HG03354 (cell line): ENCODE results near the gene KCMF1.

Experiments
- ATAC-seq: cut with Tn5 transposase; IDR thresholded peaks from one replicate; pipeline ENCODE4 v1.9.1; 2021; ENCODE audit warnings: mild to moderate bottlenecking; ENCODE audit not compliant: unreplicated experiment, poor library complexity, severe bottlenecking

The KCMF1 gene

DNA sequence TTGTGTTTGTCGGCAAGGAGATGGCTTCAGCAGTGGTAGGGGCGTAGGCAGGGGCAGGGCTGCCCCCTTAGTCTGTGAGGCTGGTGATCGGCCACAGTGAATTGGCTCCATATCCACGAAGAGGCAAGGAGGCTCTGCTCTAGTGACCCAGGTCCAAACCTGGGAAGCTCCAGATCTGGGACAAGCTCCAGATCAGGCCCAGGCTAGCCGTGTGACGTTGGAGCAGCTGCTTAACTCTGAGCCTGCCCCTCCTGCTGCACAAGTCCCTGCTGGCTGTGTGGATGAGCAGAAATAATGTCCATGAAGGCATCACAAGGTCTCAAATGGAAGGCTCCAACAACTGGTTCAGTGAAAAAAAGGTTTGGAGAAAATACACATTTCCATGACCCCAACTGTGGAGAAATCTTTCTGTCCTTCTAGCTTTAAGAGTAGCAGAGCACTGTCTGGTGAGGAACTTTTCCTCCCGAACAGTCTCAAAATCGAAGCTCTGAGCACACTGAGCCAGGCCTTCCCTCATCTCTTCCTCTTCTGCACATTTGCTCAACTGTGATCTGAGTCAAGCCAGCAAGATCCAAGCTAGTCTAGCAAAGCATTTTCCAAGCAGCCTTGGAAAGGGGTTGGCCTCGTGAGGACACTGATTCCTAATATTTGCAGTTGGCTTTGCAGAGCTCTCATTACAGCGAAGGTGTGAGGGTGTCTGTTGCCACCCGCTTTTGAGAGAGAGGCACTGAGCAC lies 95.2 kb downstream of the KCMF1 start:
- peak; percentile 5 for ATAC-seq

DNA sequence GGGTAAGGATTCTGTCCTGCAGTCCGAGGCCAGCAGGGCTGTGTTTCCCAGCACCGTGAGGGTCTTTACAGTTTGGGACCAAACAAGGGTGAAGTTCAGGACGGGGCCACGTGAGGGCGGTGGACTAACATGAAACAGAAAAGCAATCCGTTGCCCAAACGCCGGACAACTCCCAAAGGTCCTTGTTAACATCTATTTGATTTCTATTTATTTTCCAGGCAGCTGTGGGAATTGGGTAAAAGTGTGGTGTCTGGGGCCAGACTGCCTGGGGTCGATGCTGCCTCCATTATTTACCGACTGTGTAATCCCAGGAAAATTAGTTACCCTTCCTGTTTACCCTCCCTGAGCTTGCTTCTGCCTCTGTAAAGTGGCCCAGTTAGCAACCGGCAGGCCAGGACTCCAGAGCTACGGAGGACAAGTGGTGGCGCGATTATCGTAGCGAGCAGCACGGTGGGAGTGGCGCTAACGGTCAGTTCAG lies 96.0 kb downstream of the KCMF1 start:
- ATAC-seq, result peak; percentile 85

DNA sequence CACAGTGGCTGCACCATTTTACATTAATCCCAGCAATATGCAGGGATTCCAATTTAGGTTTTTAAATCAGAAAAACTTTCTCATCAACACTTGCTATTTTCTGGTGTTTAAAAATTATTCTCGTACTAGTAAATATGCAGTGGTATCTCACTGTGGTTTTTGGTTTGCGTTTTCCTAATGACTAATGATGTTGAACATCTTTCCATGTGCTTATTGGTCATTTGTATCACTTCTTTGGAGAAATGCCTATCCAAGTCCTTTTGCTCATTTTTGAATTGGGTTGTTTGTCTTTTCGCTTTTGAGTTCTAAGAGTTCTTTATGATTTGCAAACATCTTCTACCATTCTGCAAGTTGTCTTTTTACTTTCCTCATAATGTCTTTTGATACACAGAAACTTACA lies 100.1 kb downstream of the KCMF1 start:
- ATAC-seq, result no peak

DNA sequence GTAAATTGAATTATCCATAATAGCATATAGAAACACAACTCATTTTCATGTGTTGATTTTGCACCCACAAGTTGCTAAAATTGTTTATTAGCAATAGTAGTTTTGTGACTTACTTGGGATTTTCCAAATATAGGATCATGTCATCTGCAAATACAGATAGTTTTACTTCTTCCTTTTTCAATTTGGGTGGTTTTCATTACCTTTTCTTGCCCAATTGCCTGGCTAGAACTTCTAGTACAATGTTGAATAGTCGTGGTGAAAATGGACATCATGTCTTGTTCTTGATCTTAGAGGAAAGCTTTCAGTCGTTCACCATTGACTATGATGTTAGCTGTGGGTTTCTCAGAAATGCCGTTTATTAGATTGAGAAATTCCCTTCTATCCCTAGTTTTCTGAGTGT lies 102.1 kb downstream of the KCMF1 start:
- no peak for ATAC-seq

DNA sequence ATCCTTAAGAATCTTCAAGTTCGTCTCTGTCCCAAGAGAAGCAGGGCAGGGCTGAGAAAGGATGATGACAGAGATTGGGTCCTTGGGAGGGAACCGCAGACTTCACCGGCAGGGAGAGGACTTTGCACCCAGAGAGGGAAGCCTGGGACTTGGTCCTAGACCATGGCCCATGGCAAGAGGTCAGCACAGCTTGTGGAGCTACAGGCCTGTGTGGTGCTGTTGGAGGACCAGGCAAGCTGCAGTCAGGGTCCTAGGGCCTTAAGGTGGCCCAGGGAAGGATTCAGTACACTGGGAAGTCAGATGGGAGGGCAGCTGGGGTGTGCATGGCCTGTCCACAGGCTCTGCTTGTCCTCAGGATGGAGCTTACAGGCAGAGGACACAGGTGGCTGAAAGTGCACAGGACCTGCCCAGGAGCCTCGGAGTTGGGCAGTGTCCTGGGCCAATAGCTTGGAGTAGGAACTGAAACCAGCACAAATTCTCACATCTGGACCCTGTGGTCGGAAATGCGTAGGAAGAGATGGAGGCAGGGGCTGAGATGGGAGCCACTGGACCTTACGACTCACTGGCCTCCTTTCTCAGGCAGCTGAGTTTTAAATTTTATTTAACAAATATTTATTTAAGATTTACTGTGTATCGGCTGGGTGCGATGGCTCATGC lies 105.8 kb downstream of the KCMF1 start:
- ATAC-seq, result no peak

DNA sequence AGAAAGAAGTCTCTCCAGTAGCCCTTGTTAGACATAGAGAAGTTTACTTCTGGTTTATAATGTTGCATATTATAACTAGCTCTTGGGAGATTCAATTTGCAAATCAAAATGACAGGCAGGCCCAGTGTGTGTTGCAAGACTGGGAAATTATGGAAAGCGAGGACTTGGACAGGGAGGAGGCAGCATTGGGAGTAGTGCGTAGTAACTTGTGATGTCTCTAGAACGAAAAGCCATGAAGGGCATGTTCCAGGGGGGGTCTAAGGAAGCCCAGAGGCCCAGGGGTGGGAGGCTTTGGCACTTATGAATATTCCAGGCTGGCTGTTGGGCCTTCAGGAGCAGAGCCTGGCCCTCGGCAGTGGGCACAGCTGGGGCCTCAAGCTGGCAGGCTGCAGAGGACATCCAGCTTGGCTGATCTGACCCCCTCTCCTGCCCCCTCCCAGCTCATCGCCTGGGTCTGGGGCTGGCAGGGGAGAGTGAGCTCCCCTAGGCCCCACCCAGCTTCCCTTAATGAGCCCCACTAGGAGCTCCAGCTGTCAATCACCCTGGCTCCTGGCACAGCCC lies 107.0 kb downstream of the KCMF1 start:
- no peak for ATAC-seq

DNA sequence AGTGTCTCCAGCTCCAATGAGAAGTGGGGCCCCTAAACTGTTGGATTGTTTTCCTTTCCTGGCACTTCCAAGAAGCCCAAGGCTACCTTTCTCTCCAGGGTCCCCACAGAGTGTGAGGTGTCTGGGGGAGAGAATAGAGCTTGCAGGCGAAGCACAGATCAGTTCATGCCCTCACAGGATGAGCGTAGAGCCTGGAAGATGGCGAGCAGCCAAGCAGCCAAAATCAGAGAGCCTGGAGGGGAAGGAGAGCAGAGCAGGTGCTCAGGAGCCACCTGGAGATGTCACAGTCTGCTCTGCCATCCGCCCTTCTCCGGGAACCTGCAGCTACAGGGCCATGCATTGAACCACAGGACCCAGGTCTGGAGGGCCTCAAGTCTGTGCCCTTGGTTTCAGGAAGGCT lies 107.6 kb downstream of the KCMF1 start:
- no peak for ATAC-seq

DNA sequence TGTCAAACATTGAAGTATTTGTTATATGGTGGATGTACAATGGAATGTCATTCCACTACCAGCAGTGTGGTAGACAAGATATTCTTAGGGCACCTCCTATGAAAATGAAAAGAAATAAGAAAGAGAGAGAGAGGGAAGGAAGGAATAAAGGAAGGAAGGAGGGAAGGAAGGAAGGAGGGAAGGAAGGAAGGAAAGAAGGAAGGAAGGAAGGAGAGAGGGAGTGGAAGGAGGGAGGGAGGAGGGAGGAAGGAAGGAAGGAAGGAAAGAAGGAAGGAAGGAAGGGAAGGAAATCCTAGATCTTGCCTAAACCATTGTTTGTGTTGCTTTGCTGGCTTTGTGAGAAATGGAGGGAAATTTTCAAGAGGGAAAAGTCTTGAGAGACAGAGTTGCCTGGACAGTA lies 112.1 kb downstream of the KCMF1 start:
- no peak for ATAC-seq

DNA sequence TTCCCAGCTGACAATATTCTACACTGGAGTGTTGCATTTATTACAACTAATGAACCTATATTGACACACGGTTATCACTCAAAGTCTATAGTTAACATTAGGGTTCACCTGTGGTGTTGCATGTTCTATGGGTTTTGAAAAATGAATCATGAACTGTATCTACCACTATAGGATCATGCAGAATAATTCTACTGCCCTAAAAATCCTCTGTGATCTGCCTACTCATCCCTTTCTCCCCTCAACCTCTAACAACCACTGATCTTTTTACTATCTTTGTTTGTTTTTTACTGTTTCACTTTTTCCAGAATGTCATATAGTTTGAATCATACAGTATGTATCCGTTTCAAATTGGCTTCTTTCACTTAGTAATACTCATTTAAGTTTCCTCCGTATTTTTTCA lies 114.6 kb downstream of the KCMF1 start:
- ATAC-seq, result no peak

DNA sequence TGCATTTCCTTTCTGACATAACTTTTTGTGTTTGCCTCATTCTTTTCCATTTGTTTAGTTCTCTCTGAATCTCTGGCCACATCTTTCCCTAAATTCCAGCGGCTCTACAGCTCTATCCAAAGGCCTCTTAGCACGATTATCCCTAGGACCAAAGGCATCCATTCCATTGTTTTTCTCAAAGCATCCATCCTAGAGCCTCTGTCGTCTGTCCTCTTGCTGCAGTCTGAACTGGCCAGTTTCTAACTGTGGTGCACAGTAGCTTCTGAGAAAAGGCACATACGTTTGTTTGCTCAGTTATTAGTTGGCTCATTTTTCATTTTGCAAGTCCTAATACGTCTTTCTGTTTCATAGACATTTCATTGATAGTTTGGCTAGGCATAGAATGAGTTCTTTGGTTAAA lies 116.6 kb downstream of the KCMF1 start:
- no peak for ATAC-seq

DNA sequence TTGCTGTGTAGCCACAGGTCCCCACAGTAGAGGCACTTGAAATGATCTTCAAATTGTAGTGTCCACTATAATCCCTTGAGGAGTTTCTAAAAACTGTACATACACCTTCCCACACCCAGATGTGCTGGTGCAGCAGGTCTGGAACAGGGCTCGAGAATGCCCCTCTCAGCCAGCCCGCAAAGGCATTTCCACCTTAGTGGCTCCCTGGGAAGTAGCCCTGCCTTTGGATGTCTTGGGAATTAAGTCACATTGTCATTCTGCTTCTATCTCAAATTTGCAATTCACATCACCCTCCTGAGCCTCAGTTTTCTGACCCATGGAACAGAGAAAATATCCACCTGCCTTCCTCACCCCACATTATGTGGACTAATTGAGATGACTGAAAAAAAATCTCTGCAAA lies 118.0 kb downstream of the KCMF1 start:
- ATAC-seq, result no peak

DNA sequence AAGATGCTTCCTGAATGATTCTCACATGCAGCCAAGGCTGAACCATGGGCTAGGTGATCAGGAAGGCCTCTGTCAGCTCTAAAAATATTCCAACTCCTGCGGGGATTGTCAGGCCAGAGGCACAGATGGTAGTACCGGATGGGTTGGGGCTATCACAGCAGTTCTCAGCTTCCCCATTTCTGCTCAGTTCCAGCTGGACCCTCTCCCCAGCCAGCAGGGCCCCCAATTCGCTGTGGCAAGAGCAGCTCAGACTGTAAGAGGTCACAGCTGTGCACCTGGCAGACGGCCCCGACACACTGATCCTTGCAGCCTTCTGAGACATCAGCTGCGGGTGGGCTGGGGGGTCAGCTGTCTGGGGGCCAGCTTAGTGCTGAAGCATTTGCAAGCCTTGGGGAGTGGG lies 118.6 kb downstream of the KCMF1 start:
- ATAC-seq, result no peak

DNA sequence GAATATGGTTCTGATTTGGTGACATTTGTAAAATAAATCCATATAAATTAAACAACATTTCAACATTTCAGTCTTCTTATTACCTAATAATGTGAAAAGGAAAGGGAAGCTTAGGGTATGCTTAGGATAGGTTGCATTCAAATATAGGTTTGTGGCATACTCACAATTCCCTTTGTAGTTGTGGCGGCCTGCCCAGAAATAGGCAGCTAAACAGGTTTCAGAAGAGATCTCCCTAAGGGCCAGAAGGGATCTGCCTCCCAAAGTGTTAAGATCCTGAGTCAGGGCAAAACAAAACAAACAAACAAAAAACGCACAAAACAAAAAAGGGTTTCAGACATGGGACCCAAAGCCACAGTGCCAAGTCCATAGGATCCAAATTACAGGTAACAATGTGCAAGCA lies 120.9 kb downstream of the KCMF1 start:
- ATAC-seq, result no peak

DNA sequence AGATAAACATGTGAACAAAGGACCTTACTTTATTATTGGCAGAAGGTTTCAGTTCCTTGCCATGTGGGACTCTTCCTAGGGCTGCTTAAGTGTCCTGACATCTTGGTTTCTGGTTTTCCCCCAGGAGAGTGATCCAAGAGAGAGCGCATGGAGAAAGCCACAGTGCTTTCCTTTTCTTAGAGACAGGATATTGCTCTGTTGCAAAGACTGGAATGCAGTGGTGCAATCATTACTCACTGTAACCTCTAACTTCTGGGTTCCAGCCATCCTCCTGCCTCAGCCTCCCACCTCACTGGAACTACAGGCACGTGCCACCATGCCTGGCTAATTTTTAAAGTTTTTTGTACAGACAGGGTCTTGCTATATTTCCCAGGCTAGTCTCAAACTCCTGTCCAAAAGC lies 124.1 kb downstream of the KCMF1 start:
- ATAC-seq, result no peak

DNA sequence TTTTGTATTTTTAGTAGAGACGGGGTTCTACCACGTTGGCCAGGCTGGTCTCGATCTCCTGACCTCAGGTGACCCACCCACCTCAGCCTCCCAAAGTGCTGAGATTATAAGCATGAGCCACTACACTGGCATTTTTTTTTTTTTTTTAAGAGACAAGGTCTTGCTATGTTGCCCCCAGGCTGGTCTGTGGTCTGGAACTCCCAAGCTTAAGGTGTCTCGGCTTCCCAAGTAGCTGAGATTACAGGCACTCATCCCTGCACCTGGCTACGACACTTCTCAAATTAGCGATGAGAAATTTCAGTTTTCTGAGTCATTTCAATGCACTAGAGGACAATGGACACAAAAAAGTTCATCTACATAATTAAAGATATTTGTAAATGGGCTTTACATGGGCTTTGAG lies 125.7 kb downstream of the KCMF1 start:
- no peak for ATAC-seq

DNA sequence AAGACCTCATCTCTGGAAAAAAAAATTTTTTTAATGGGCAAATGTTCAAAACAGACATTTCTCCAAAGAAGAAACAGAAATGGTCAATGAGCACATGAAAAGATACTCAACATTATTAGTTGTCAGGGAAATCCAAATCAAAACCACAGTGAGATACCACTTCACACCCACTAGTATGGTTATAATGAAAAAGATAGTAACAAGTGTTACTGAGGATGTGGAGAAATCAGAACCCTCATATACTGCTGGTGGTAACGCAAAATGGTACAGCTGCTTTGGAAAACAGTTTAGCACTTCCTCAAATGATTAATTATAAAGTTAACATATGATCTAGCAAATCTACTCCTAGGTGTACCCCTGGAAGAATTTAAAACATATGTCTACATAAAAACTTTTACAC lies 133.3 kb downstream of the KCMF1 start:
- ATAC-seq, result no peak

DNA sequence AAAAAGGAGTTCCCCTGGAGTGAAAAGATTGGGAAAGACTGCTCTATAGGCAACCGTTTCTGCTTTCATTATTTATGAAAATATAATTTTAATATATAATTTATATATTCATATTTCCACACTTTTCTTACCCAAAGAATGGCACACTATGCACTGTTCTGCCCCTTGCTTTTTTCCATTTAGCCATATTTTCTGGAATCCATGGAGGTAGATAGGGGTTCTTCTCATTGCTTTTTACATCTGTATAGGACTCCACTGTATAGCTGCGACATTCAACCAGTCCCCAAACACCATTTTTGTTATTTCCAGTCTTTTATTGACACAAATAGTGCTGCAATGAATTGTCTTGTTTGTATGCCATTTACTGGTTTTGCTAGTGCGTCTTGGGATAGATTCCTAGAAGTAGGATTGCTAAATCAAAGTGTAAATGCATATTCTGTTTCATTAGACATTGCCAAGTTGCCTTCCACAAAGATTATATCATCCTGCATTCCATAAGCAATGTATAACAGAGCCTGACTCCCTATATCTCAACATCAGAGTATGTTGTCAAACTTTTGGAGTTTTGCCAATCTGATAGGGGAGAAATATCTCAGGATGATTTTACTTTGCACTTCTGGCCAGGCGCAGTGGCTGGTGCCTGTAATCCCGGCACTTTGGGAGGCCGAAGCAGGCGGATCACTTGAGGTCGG lies 135.7 kb downstream of the KCMF1 start:
- ATAC-seq, result no peak
